DND-41 (cell line): ENCODE data around the gene MRO.

Experiments
- EZH2 ChIP-seq: IDR thresholded peaks from 3 replicates; pipeline ENCODE4 v1.6.1; 2012; ENCODE audit warnings: borderline replicate concordance, low read depth, mild to moderate bottlenecking, moderate library complexity, low read length, inconsistent platforms; ENCODE audit not compliant: severe bottlenecking
- TF ChIP-seq, protein P1 (sequence below): IDR thresholded peaks from 2 replicates; pipeline ENCODE4 v1.5.1; 2012; ENCODE audit warnings: borderline replicate concordance, low read length, moderate library complexity, mild to moderate bottlenecking; ENCODE audit not compliant: poor library complexity, severe bottlenecking; ENCODE audit errors: extremely low read depth

DNA sequence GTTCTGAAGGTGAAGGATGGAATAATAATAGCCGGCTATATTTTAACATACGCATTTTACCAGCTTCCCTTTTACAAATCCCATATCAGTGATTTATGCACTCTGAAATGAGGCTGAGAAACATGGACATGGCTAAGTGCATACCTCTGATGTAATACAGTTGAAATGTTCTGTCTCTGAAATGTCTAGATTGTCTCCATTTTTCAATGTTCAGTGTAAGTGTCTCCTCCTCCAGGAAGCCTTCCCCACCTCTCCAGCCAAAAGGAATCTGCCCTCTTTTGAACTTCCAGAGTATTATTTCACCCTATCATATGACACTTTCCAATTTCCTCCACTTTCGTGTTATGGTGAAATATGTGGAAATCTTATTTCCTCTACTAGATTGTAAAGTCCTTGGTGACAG, 29.6 kb upstream of the MRO start:
- TF ChIP-seq, protein P1, sequence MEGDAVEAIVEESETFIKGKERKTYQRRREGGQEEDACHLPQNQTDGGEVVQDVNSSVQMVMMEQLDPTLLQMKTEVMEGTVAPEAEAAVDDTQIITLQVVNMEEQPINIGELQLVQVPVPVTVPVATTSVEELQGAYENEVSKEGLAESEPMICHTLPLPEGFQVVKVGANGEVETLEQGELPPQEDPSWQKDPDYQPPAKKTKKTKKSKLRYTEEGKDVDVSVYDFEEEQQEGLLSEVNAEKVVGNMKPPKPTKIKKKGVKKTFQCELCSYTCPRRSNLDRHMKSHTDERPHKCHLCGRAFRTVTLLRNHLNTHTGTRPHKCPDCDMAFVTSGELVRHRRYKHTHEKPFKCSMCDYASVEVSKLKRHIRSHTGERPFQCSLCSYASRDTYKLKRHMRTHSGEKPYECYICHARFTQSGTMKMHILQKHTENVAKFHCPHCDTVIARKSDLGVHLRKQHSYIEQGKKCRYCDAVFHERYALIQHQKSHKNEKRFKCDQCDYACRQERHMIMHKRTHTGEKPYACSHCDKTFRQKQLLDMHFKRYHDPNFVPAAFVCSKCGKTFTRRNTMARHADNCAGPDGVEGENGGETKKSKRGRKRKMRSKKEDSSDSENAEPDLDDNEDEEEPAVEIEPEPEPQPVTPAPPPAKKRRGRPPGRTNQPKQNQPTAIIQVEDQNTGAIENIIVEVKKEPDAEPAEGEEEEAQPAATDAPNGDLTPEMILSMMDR: no peak
- TF ChIP-seq EZH2: no peak
